SK-N-SH treated with all-trans-retinoic acid at 6 μM for 48 hours (cell line): Measurements from ENCODE around the gene ACTR1A.

ENCODE experiments used
- ATAC-seq: fragments of 200-7000 bp; cut with Tn5 transposase; 3 replicates; pipeline ENCODE4 v1.9.1; 2020; ENCODE audit warnings: mild to moderate bottlenecking, moderate library complexity
- ARNTL ChIP-seq: fragments of 450-650 bp; formaldehyde crosslinking; IDR thresholded peaks from 2 replicates; pipeline ENCODE4 v1.5.0; 2020; ENCODE audit warnings: low read depth, mild to moderate bottlenecking, moderate library complexity, borderline replicate concordance
- CREB5 ChIP-seq: fragments of 250-450 bp; sonication (Bioruptor Pico); IDR thresholded peaks from 2 replicates; pipeline ENCODE4 v1.5.1; 2020; ENCODE audit warnings: low read depth, mild to moderate bottlenecking, moderate library complexity
- CSDC2 ChIP-seq: fragments of 250-450 bp; sonication (Bioruptor Pico); IDR thresholded peaks from 2 replicates; pipeline ENCODE4 v1.5.0; 2020; ENCODE audit warnings: mild to moderate bottlenecking, moderate library complexity
- CSRNP3 ChIP-seq: fragments of 250-450 bp; sonication (Bioruptor Pico); IDR thresholded peaks from 2 replicates; pipeline ENCODE4 v1.5.1; 2021; ENCODE audit warnings: mild to moderate bottlenecking, moderate library complexity
- ESRRG ChIP-seq: fragments of 250-450 bp; sonication (Bioruptor Pico); IDR thresholded peaks from 2 replicates; pipeline ENCODE4 v1.6.1; 2021; ENCODE audit warnings: mild to moderate bottlenecking
- GLIS3 ChIP-seq: fragments of 250-450 bp; sonication (Bioruptor Pico); IDR thresholded peaks from 2 replicates; pipeline ENCODE4 v1.5.0; 2020; ENCODE audit warnings: mild to moderate bottlenecking, moderate library complexity
- ISL1 ChIP-seq: fragments of 250-450 bp; sonication (Bioruptor Pico); IDR thresholded peaks from 2 replicates; pipeline ENCODE4 v2.1.2; 2022; ENCODE audit warnings: mild to moderate bottlenecking, moderate library complexity
- OSR1 ChIP-seq: fragments of 250-450 bp; sonication (Bioruptor Pico); IDR thresholded peaks from 2 replicates; pipeline ENCODE4 v1.8.0; 2022; ENCODE audit warnings: moderate library complexity, mild to moderate bottlenecking, inconsistent platforms
- POU6F1 ChIP-seq: fragments of 250-450 bp; sonication (Bioruptor Pico); IDR thresholded peaks from 2 replicates; pipeline ENCODE4 v1.8.0; 2021; ENCODE audit warnings: low read depth, mild to moderate bottlenecking, moderate library complexity, borderline replicate concordance
- PPARA ChIP-seq: fragments of 250-450 bp; sonication (Bioruptor Pico); IDR thresholded peaks from 2 replicates; pipeline ENCODE4 v1.5.0; 2020; ENCODE audit warnings: mild to moderate bottlenecking, borderline replicate concordance
- RARB ChIP-seq: fragments of 250-450 bp; sonication (Bioruptor Pico); IDR thresholded peaks from 2 replicates; pipeline ENCODE4 v1.8.0; 2021; ENCODE audit warnings: mild to moderate bottlenecking, moderate library complexity
- SNAI2 ChIP-seq: fragments of 250-450 bp; sonication (Bioruptor Pico); IDR thresholded peaks from 2 replicates; pipeline ENCODE4 v1.5.0; 2020; ENCODE audit warnings: mild to moderate bottlenecking, moderate library complexity
- TCF4 ChIP-seq: fragments of 250-450 bp; sonication (Bioruptor Pico); IDR thresholded peaks from 2 replicates; pipeline ENCODE4 v1.8.0; 2021; ENCODE audit warnings: mild to moderate bottlenecking, moderate library complexity, borderline replicate concordance
- TOX ChIP-seq: fragments of 250-450 bp; sonication (Bioruptor Pico); IDR thresholded peaks from 2 replicates; pipeline ENCODE4 v1.8.0; 2021; ENCODE audit warnings: mild to moderate bottlenecking, moderate library complexity, borderline replicate concordance
- TSHZ2 ChIP-seq: fragments of 250-450 bp; sonication (Bioruptor Pico); IDR thresholded peaks from 2 replicates; pipeline ENCODE4 v1.5.0; 2020; ENCODE audit warnings: mild to moderate bottlenecking, moderate library complexity
- ZC3H10 ChIP-seq: fragments of 250-450 bp; sonication (Bioruptor Pico); IDR thresholded peaks from 2 replicates; pipeline ENCODE4 v1.5.1; 2021; ENCODE audit warnings: mild to moderate bottlenecking, moderate library complexity
- ZFP3 ChIP-seq: fragments of 250-450 bp; sonication (Bioruptor Pico); IDR thresholded peaks from 2 replicates; pipeline ENCODE4 v1.5.0; 2020; ENCODE audit warnings: mild to moderate bottlenecking, moderate library complexity
- ZFP30 ChIP-seq: fragments of 450-650 bp; formaldehyde crosslinking; IDR thresholded peaks from 2 replicates; pipeline ENCODE4 v1.5.0; 2022; ENCODE audit warnings: mild to moderate bottlenecking, moderate library complexity
- ZNF565 ChIP-seq: fragments of 450-650 bp; formaldehyde crosslinking; conservative IDR thresholded peaks from 2 replicates; pipeline ENCODE4 v1.5.0; 2020; ENCODE audit warnings: low read depth, mild to moderate bottlenecking, moderate library complexity
- ZNF70 ChIP-seq: fragments of 450-650 bp; formaldehyde crosslinking; IDR thresholded peaks from 2 replicates; pipeline ENCODE4 v1.5.0; 2020; ENCODE audit warnings: mild to moderate bottlenecking, moderate library complexity
- ZNF8 ChIP-seq: fragments of 450-650 bp; formaldehyde crosslinking; IDR thresholded peaks from 2 replicates; pipeline ENCODE4 v1.5.0; 2020; ENCODE audit warnings: mild to moderate bottlenecking, moderate library complexity

Gene ACTR1A

GRCh38 chr10:102497545-102497944 lies 5.0 kb downstream of the ACTR1A start:
- no peak for ATAC-seq
- TF ChIP-seq TOX (CRISPR knock-in tag): no peak
- TF ChIP-seq CSRNP3: no peak
- no peak for TF ChIP-seq ZC3H10 (CRISPR knock-in tag)
- TF ChIP-seq SNAI2 (CRISPR knock-in tag): no peak
- TF ChIP-seq CSDC2: no peak
- no peak for TF ChIP-seq ZNF8 (CRISPR knock-in tag)
- no peak for TF ChIP-seq POU6F1 (CRISPR knock-in tag)
- TF ChIP-seq ZNF565 (CRISPR knock-in tag): no peak
- no peak for TF ChIP-seq ISL1 (CRISPR knock-in tag)
- no peak for TF ChIP-seq OSR1
- TF ChIP-seq GLIS3 (CRISPR knock-in tag): no peak
- no peak for TF ChIP-seq ARNTL (CRISPR knock-in tag)
- TF ChIP-seq ESRRG (CRISPR knock-in tag): no peak
- no peak for TF ChIP-seq CREB5 (CRISPR knock-in tag)
- TF ChIP-seq PPARA: no peak
- TF ChIP-seq ZNF70: no peak
- no peak for TF ChIP-seq TCF4
- no peak for TF ChIP-seq ZFP3 (CRISPR knock-in tag)
- no peak for TF ChIP-seq RARB (CRISPR knock-in tag)

GRCh38 chr10:102493771-102494170 lies 8.7 kb downstream of the ACTR1A start:
- ATAC-seq: no peak
- no peak for TF ChIP-seq TOX (CRISPR knock-in tag)
- TF ChIP-seq ZFP3 (CRISPR knock-in tag): no peak

- ATAC-seq: no peak
- TF ChIP-seq POU6F1 (CRISPR knock-in tag): no peak
Observed at GRCh38 chr10:102492983-102493382, 9.5 kb downstream of the ACTR1A start.

GRCh38 chr10:102492344-102492939 lies 10.1 kb downstream of the ACTR1A start:
- TF ChIP-seq GLIS3 (CRISPR knock-in tag): no peak
- TF ChIP-seq ZFP30: no peak
- TF ChIP-seq ESRRG (CRISPR knock-in tag): no peak
- TF ChIP-seq RARB (CRISPR knock-in tag): no peak
- no peak for TF ChIP-seq CSRNP3
- no peak for TF ChIP-seq POU6F1 (CRISPR knock-in tag)
- TF ChIP-seq ARNTL (CRISPR knock-in tag): no peak
- no peak for TF ChIP-seq ZC3H10 (CRISPR knock-in tag)
- no peak for TF ChIP-seq ISL1 (CRISPR knock-in tag)
- TF ChIP-seq ZNF565 (CRISPR knock-in tag): no peak
- no peak for TF ChIP-seq TSHZ2 (CRISPR knock-in tag)
- TF ChIP-seq TCF4: no peak
- TF ChIP-seq CSDC2: no peak
- TF ChIP-seq, all 23 proteins: peak for 0
- ATAC-seq: no peak
